Neural progenitor cell (in vitro differentiated cells): ENCODE results near the gene MCCD1. TPM values are rescaled to one million over a fixed set of nuclear protein-coding genes. Genes with fewer than 3 reads are reported as not detected.

ENCODE experiments used
- DNase-seq: peaks from one replicate; pipeline ENCODE4 v3.0.0-alpha.2; 2016; ENCODE audit warnings: low spot score
- H2AFZ ChIP-seq: fragments of 200-600 bp; sonication (generic); replicated peaks from 2 replicates; pipeline ENCODE4 v1.6.1; 2016; ENCODE audit warnings: antibody characterized with exemption
- H3F3A ChIP-seq: fragments of 200-600 bp; sonication (generic); 2 replicates; pipeline ENCODE4 v1.6.1; 2016; ENCODE audit warnings: antibody characterized with exemption, low read depth
- H3K27ac ChIP-seq: fragments of 200-600 bp; sonication (generic); 2 replicates; pipeline ENCODE4 v1.5.1; 2016; ENCODE audit warnings: mild to moderate bottlenecking
- H3K27me3 ChIP-seq: fragments of 200-600 bp; sonication (generic); 2 replicates; pipeline ENCODE4 v1.6.1; 2016; ENCODE audit warnings: mild to moderate bottlenecking, moderate library complexity
- H3K36me3 ChIP-seq: fragments of 200-600 bp; sonication (generic); 2 replicates; pipeline ENCODE4 v1.5.1; 2016
- H3K4me1 ChIP-seq: fragments of 200-600 bp; sonication (generic); 2 replicates; pipeline ENCODE4 v1.6.1; 2016; ENCODE audit warnings: mixed run types
- H3K4me2 ChIP-seq: fragments of 200-600 bp; sonication (generic); 2 replicates; pipeline ENCODE4 v1.6.1; 2016
- H3K4me3 ChIP-seq: fragments of 200-600 bp; sonication (generic); 2 replicates; pipeline ENCODE4 v1.5.1; 2016
- H3K79me2 ChIP-seq: fragments of 200-600 bp; sonication (generic); 2 replicates; pipeline ENCODE4 v1.6.1; 2016; ENCODE audit warnings: low read depth
- H3K9ac ChIP-seq: fragments of 200-600 bp; sonication (generic); 2 replicates; pipeline ENCODE4 v1.6.1; 2016
- H3K9me3 ChIP-seq: fragments of 200-600 bp; sonication (generic); 2 replicates; pipeline ENCODE4 v1.5.1; 2016; ENCODE audit warnings: low read depth
- H4K20me1 ChIP-seq: fragments of 200-600 bp; sonication (generic); 2 replicates; pipeline ENCODE4 v1.6.1; 2016; ENCODE audit warnings: low read depth
- H3K27ac Mint-ChIP-seq: 3 replicates; pipeline ENCODE4 v1.8.0; 2021; ENCODE audit warnings: mixed read lengths
- H3K27me3 Mint-ChIP-seq: 2 replicates; pipeline ENCODE4 v1.8.0; 2022; ENCODE audit warnings: low read depth, mild to moderate bottlenecking, inconsistent platforms, moderate library complexity, mixed read lengths; ENCODE audit not compliant: insufficient read depth
- H3K36me3 Mint-ChIP-seq: 3 replicates; pipeline ENCODE4 v1.8.0; 2021; ENCODE audit warnings: mixed read lengths
- H3K4me1 Mint-ChIP-seq: 3 replicates; pipeline ENCODE4 v1.8.0; 2021; ENCODE audit warnings: mixed read lengths
- H3K4me3 Mint-ChIP-seq: 3 replicates; pipeline ENCODE4 v1.8.0; 2021; ENCODE audit warnings: mild to moderate bottlenecking, moderate library complexity, mixed read lengths
- H3K9me3 Mint-ChIP-seq: 3 replicates; pipeline ENCODE4 v1.8.0; 2020; ENCODE audit warnings: mixed read lengths
- EZH2 ChIP-seq: fragments of 200-600 bp; sonication (generic); IDR thresholded peaks from 2 replicates; pipeline ENCODE4 v1.6.1; 2017; ENCODE audit warnings: antibody characterized with exemption, mild to moderate bottlenecking, moderate library complexity
- EZH2phosphoT487 ChIP-seq: fragments of 200-600 bp; sonication (generic); IDR thresholded peaks from 2 replicates; pipeline ENCODE4 v1.6.1; 2017; ENCODE audit warnings: antibody characterized with exemption
- total RNA-seq: library from RNA; depleted of rRNA; stranded (reverse); fragments of >200 nt; gene quantifications from 2 replicates; pipeline ENCODE4 v1.2.3, GENCODE V29; 2015; ENCODE audit warnings: low replicate concordance
- TF ChIP-seq, protein P1 (sequence below): fragments of 200-600 bp; sonication (generic); IDR thresholded peaks from 2 replicates; pipeline ENCODE4 v1.5.1; 2017; ENCODE audit warnings: antibody characterized with exemption, mild to moderate bottlenecking

MCCD1 gene
- total RNA-seq, 1 donor from 2014 or later: not detected

- no peaks in the 10 kb centered on the region for H3K9me3 ChIP-seq
- H3K4me3 ChIP-seq: no peak overlapping the region
- no peaks in the 10 kb centered on the region for H3K27me3 ChIP-seq
- no peak overlapping the region for H3K27ac Mint-ChIP-seq
- no peak for TF ChIP-seq EZH2phosphoT487
- no peak for TF ChIP-seq EZH2
- TF ChIP-seq, protein P1, sequence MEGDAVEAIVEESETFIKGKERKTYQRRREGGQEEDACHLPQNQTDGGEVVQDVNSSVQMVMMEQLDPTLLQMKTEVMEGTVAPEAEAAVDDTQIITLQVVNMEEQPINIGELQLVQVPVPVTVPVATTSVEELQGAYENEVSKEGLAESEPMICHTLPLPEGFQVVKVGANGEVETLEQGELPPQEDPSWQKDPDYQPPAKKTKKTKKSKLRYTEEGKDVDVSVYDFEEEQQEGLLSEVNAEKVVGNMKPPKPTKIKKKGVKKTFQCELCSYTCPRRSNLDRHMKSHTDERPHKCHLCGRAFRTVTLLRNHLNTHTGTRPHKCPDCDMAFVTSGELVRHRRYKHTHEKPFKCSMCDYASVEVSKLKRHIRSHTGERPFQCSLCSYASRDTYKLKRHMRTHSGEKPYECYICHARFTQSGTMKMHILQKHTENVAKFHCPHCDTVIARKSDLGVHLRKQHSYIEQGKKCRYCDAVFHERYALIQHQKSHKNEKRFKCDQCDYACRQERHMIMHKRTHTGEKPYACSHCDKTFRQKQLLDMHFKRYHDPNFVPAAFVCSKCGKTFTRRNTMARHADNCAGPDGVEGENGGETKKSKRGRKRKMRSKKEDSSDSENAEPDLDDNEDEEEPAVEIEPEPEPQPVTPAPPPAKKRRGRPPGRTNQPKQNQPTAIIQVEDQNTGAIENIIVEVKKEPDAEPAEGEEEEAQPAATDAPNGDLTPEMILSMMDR: no peak
- H3K4me2 ChIP-seq: no peak overlapping the region
- H3K27me3 Mint-ChIP-seq: no peaks in the 10 kb centered on the region
- no peak overlapping the region for H3K9ac ChIP-seq
- H4K20me1 ChIP-seq: no peaks in the 10 kb centered on the region
- H3K27ac ChIP-seq: no peak overlapping the region
- no peaks in the 10 kb centered on the region for H3K4me1 Mint-ChIP-seq
- H3K4me1 ChIP-seq: no peaks in the 10 kb centered on the region
- H3K79me2 ChIP-seq: peaks cover 3% of the 10 kb centered on the region
- no peak for DNase-seq
- H3K36me3 ChIP-seq: no peaks in the 10 kb centered on the region
- no peaks in the 10 kb centered on the region for H3K9me3 Mint-ChIP-seq
- no peak overlapping the region for H3K4me3 Mint-ChIP-seq
- no peaks in the 10 kb centered on the region for H3F3A ChIP-seq
- peaks cover 12% of the 10 kb centered on the region for H3K36me3 Mint-ChIP-seq
- no peak overlapping the region for H2AFZ ChIP-seq
These were observed 29.5 kb downstream of the MCCD1 start for GRCh38 chr6:31558318-31558625.

DNA sequence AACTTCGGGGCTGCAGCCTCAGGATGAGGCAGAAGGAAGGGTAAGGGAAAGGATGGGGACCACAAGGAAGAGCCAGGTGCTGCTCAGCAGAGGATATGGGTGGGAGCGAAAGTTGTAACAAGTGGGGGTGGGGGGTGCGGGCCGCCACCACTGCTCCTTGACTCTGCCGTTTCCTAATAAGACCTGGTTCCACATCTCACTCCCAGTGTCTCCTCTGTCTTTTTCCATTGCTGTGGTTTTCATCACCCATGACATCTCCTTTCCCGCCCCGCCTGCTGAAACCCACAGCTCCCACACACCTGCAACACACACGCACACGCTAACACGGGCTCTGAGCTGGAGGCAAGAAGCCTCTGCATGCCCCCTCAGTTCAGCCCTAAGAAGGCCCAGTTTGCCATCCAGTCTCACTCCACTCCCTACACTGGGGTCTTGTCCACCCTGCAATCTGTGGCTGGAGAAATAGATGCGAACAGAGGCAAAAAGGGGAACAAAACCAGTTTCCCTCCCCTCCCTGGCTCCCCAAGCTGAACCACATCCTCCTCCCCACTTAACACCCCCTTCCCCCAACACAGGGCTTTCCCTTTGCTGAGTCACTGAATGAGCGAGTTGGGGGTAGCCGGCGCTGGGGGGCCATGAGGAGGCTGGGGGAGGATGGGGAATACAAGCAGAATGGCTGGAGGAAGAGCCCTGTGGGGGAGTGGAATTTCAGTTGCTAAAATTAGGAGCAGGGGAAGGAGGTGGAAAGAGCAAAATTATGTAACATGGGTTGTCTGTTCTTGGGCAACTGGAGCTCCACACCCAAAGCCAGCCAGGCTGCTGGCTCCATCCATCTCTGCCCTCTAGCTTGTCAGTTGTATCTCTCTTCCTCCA lies 30.1 kb downstream of the MCCD1 start:
- Histone ChIP-seq H3K9ac (no peak overlapping the region), H3K9me3 (no peaks in the 10 kb centered on the region), H4K20me1 (no peaks in the 10 kb centered on the region), H2AFZ (no peak overlapping the region), H3F3A (no peaks in the 10 kb centered on the region), H3K27me3 (no peaks in the 10 kb centered on the region), H3K79me2 (peaks cover 3% of the 10 kb centered on the region), H3K36me3 (no peaks in the 10 kb centered on the region), H3K4me2 (no peak overlapping the region), H3K4me1 (no peaks in the 10 kb centered on the region), H3K27ac (no peak overlapping the region), H3K4me3 (no peak overlapping the region)
- Mint-ChIP-seq H3K9me3 (no peaks in the 10 kb centered on the region), H3K27me3 (no peaks in the 10 kb centered on the region), H3K36me3 (peaks cover 12% of the 10 kb centered on the region), H3K27ac (no peak overlapping the region), H3K4me1 (no peaks in the 10 kb centered on the region), H3K4me3 (no peak overlapping the region)
- TF ChIP-seq, protein P1: no peak
- TF ChIP-seq EZH2 (no peak), EZH2phosphoT487 (no peak)
- no peak for DNase-seq

DNA sequence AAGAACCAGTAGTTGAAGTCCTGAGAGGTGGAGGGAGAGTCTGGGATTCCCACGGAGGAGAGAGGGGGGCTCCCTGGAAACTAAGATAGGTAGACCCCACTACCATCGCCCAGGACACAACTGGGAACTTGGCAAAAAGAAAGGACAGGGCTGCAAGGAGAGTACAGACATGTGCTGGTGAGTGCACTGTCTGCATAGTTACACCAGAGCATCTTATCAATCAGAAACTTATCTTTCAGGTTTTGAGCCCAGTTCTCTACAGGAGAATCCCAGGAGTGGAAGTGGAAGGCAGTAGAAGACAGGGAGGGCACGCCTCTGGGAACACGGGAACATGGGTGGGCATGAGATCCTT lies 30.8 kb downstream of the MCCD1 start:
- Mint-ChIP-seq H3K36me3 (peaks cover 12% of the 10 kb centered on the region), H3K9me3 (no peaks in the 10 kb centered on the region), H3K27me3 (no peaks in the 10 kb centered on the region), H3K27ac (no peak overlapping the region), H3K4me1 (no peaks in the 10 kb centered on the region), H3K4me3 (no peak overlapping the region)
- Histone ChIP-seq H4K20me1 (no peaks in the 10 kb centered on the region), H3K4me1 (no peaks in the 10 kb centered on the region), H3K36me3 (no peaks in the 10 kb centered on the region), H3K4me2 (no peak overlapping the region), H3K9ac (no peak overlapping the region), H3K79me2 (peaks cover 1% of the 10 kb centered on the region), H3K9me3 (no peaks in the 10 kb centered on the region), H3K4me3 (no peak overlapping the region), H3K27me3 (no peaks in the 10 kb centered on the region), H3F3A (no peaks in the 10 kb centered on the region), H2AFZ (no peak overlapping the region), H3K27ac (no peak overlapping the region)
- DNase-seq: no peak
- TF ChIP-seq EZH2 (no peak), EZH2phosphoT487 (no peak)
- TF ChIP-seq, protein P1: no peak
